ENCODE measurements around the gene GOLGA6L7.
A peak's percentile ranks its signal among the peaks of the same experiment; 100 is the strongest.
"Not testable (repeated sequence)": the region's sequence is repeated elsewhere in the genome, so short reads cannot be mapped to it uniquely, and the experiment has no call there.

GOLGA6L7 gene

GRCh38 chr15:28834957-28835585 is 13.4 kb downstream of the GOLGA6L7 start:
- not testable (repeated sequence) for H3K27ac Mint-ChIP-seq, H3K36me3 Mint-ChIP-seq, H3K27me3 Mint-ChIP-seq, H3K4me3 Mint-ChIP-seq, H3K4me1 Mint-ChIP-seq, H3K9me3 Mint-ChIP-seq

DNA sequence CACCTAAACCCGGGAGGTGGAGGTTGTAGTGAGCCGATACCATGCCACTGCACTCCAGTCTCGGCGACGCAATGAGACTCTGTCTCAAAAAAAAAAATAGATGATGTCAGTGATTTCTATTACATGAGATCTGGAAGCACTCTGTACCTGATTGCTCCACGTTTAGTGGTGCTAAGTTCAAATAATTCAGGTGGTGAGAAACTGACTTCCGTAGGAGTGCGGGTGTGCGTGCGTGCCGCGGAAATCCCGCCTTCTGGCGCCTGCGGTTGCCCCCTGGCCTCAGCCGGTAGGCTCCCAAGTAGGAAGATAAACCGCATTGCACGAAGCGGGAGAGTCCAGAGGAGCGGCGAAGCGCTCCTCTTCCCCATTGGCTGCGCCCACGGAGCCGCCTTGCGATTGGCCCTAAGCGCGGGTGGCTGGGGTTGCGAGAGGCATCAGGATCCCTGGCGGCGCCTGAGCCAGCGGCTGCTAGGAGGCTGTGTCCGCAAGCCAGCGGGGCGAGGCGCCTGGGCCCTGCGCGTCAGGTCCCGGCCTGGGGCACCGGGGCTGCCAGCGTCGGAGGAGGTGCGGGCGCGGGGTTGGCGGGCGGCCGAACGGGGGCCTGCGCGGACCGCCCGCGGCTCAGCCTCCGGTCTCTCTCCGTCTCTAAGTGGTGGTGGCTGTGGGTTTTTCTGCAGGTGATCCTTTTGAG is 16.4 kb downstream of the GOLGA6L7 start:
- not testable (repeated sequence) for H3K36me3 Mint-ChIP-seq, H3K9me3 Mint-ChIP-seq, H3K27me3 Mint-ChIP-seq, H3K4me1 Mint-ChIP-seq
- Mint-ChIP-seq H3K27ac (peak overlapping the region; percentile 84), H3K4me3 (peak overlapping the region; percentile 93)

DNA sequence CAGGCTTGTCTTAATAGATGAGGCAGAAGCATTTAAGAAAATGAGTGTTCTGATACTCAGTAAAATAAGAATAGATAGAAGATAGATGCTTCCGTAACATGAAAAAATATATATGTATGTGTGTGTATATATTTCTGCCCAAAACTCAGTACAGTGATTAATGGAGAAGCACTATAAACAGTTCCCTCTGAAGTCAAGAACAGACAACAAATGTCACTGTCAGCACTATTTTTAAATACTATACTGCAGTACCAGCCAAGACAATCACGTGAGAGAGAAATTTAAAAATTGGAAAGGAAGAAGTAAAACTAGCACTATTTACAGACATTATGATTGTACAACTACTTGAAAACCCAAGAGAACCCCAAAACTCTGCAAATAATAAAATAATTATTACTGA is 27.0 kb downstream of the GOLGA6L7 start:
- not testable (repeated sequence) for H3K27me3 Mint-ChIP-seq, H3K27ac Mint-ChIP-seq, H3K36me3 Mint-ChIP-seq, H3K9me3 Mint-ChIP-seq, H3K4me1 Mint-ChIP-seq, H3K4me3 Mint-ChIP-seq

DNA sequence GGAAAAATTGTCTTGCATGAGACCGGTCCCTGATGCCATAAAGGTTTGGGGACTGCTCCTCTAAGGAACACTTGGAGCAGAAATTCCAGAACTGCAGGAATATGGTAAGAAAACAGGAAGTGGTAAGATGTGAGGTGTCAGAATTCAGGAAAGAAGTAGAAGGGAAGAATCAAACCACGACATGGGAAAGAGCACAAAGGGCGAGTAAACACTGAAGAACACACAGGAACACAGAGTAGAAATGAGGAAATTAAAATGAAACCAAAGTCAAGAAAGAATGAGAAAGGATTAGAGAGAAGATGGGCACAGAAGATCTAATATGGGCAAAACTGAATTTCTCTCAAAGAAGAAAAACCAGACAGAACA is 28.5 kb downstream of the GOLGA6L7 start:
- not testable (repeated sequence) for H3K4me3 Mint-ChIP-seq, H3K4me1 Mint-ChIP-seq, H3K27ac Mint-ChIP-seq, H3K9me3 Mint-ChIP-seq, H3K27me3 Mint-ChIP-seq, H3K36me3 Mint-ChIP-seq

GRCh38 chr15:28819019-28819929 is 29.2 kb downstream of the GOLGA6L7 start:
- H3K27me3 Mint-ChIP-seq, H3K36me3 Mint-ChIP-seq, H3K9me3 Mint-ChIP-seq: not testable (repeated sequence)
- H3K4me3 Mint-ChIP-seq: peak overlapping the region; percentile 65
- peaks cover 14% of the 10 kb centered on the region for H3K4me1 Mint-ChIP-seq
- H3K27ac Mint-ChIP-seq: peak overlapping the region; percentile 27

DNA sequence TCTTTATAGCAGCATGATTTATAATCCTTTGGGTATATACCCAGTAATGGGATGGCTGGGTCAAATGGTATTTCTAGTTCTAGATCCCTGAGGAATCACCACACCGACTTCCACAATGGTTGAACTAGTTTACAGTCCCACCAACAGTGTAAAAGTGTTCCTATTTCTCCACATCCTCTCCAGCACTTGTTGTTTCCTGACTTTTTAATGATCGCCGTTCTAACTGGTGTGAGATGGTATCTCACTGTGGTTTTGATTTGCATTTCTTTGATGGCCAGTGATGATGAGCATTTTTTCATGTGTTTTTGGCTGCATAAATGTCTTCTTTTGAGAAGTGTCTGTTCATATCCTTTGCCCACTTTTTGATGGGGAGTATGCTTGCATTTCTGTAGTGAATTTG is 30.3 kb downstream of the GOLGA6L7 start:
- H3K36me3 Mint-ChIP-seq, H3K9me3 Mint-ChIP-seq, H3K27me3 Mint-ChIP-seq, H3K4me3 Mint-ChIP-seq: not testable (repeated sequence)
- Mint-ChIP-seq H3K27ac (peak overlapping the region; percentile 15), H3K4me1 (peaks cover 25% of the 10 kb centered on the region)

DNA sequence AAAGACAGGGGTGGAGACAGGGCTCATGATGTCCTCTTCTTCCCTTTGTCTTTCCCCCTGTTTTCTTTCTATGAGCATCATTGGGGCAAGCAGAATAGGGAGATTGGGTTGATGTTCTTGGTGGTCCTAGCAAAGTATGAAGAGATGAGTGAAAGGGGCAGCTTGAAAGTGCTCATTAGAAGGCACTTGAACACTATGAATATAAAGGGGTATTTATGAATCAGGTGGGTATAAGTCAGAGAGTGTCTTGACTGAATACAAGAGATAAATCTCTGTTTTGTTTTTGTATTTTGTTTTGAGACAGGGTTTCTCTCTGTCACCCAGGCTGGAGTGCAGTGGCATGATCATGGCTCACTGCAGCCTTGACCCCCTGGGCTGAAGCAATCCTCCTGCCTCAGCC is 34.4 kb downstream of the GOLGA6L7 start:
- H3K27ac Mint-ChIP-seq, H3K9me3 Mint-ChIP-seq, H3K36me3 Mint-ChIP-seq, H3K4me3 Mint-ChIP-seq, H3K27me3 Mint-ChIP-seq: not testable (repeated sequence)
- peaks cover 26% of the 10 kb centered on the region for H3K4me1 Mint-ChIP-seq

DNA sequence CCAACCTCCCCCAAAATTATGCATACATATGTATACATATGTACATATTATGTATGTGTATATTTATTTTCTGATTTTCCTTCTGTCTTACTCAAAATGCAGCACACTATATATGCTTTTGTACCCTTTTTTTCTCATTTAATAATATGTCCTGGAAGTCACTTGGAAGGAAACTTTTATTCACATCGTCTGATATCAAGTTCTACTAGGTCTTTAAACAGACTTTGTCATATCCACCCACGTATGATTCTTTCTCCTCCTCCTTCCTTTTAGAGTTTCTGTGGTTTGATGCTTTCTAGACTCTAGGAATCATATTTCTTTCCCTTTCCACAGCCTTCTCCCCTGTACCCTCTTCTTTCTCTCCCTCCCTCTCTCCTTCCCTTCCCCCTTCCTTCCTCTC is 35.1 kb downstream of the GOLGA6L7 start:
- not testable (repeated sequence) for H3K9me3 Mint-ChIP-seq, H3K36me3 Mint-ChIP-seq, H3K27me3 Mint-ChIP-seq
- Mint-ChIP-seq H3K27ac (peak overlapping the region; percentile 84), H3K4me3 (peak overlapping the region; percentile 47), H3K4me1 (peaks cover 21% of the 10 kb centered on the region)

- H3K36me3 Mint-ChIP-seq, H3K27me3 Mint-ChIP-seq, H3K4me3 Mint-ChIP-seq, H3K9me3 Mint-ChIP-seq, H3K27ac Mint-ChIP-seq: not testable (repeated sequence)
- peaks cover 21% of the 10 kb centered on the region for H3K4me1 Mint-ChIP-seq
Measured at GRCh38 chr15:28811852-28812550, 36.4 kb downstream of the GOLGA6L7 start.

DNA sequence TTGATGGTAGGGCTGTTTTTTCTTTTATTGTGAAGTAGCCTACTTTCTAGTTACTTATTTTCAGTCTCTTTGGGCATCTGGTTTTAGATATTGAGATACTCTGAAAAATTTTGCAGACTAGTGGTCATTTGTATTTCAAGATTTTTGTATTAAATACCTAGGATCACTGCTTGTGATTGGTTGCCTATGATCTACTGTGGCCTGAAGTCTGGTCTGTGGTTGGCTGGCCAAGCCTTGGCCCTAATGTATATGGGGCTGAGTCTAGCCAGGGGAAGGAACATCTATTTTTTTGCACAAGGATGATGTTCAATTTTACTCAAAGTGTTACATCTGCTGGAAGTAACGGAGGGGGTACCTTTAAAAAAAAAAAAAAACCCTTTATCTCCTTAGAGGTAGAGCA is 38.0 kb downstream of the GOLGA6L7 start:
- peaks cover 21% of the 10 kb centered on the region for H3K4me1 Mint-ChIP-seq
- not testable (repeated sequence) for H3K4me3 Mint-ChIP-seq, H3K9me3 Mint-ChIP-seq, H3K27ac Mint-ChIP-seq, H3K36me3 Mint-ChIP-seq, H3K27me3 Mint-ChIP-seq

DNA sequence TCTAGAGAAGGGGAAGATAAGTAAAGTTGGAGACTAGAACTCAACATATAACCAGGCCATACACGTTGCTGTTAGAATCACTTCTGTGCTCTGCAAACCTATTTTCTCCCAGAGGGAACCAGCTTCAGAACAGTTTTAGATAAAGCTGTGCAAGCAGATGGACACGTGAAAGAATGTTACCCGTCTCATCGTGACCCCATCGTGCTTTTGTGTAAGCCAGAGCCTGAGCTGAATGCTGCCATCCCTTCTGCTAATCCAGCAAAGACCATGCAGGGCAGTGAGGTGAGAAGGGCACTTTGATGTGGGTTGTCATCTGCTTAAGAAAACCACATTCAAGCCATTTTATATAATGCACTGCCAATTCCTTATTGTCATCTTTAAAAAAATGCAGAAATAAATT is 40.3 kb downstream of the GOLGA6L7 start:
- not testable (repeated sequence) for H3K27ac Mint-ChIP-seq, H3K36me3 Mint-ChIP-seq, H3K27me3 Mint-ChIP-seq, H3K4me3 Mint-ChIP-seq, H3K4me1 Mint-ChIP-seq, H3K9me3 Mint-ChIP-seq

- H3K36me3 Mint-ChIP-seq, H3K4me3 Mint-ChIP-seq, H3K27me3 Mint-ChIP-seq, H3K4me1 Mint-ChIP-seq, H3K9me3 Mint-ChIP-seq, H3K27ac Mint-ChIP-seq: not testable (repeated sequence)
Measured at GRCh38 chr15:28800366-28800765, 48.1 kb downstream of the GOLGA6L7 start.

GRCh38 chr15:28798234-28798633 is 50.2 kb downstream of the GOLGA6L7 start:
- not testable (repeated sequence) for H3K27me3 Mint-ChIP-seq, H3K4me1 Mint-ChIP-seq, H3K27ac Mint-ChIP-seq, H3K4me3 Mint-ChIP-seq, H3K9me3 Mint-ChIP-seq, H3K36me3 Mint-ChIP-seq

DNA sequence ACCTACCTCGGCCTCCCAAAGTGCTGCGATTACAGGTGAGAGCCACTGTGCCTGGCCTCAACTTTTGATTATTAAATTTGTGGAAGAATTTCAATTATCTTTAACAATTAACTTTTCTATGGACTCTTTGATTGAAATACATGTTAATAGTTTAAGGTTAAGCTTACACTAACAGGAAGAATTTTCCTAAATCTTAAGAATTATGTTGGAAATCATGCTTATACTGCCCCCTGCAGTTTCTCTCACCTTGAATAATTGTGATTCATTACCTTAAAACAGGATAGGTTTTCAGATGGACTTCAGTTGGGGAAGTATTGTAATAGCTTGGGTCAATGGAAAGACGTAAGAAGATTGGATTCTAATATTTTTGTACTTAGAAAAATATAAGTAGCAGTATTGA is 54.2 kb downstream of the GOLGA6L7 start:
- H3K4me1 Mint-ChIP-seq, H3K9me3 Mint-ChIP-seq, H3K36me3 Mint-ChIP-seq, H3K4me3 Mint-ChIP-seq, H3K27me3 Mint-ChIP-seq, H3K27ac Mint-ChIP-seq: not testable (repeated sequence)

All from activated naive CD4-positive, alpha-beta T cell treated with anti-CD3 and anti-CD28 coated beads, Interleukin-2, amount 50 U/mL, for 24 hours (primary cell).